ENCODE data around the gene KRT71. TPM values are rescaled to one million over a fixed set of nuclear protein-coding genes. Genes with fewer than 3 reads are reported as not detected.

The KRT71 gene
- 0.05 TPM in 1 of 5 replicates, not detected in the others for total RNA-seq (2022; extraction: Qiagen RNA extraction)

DNA sequence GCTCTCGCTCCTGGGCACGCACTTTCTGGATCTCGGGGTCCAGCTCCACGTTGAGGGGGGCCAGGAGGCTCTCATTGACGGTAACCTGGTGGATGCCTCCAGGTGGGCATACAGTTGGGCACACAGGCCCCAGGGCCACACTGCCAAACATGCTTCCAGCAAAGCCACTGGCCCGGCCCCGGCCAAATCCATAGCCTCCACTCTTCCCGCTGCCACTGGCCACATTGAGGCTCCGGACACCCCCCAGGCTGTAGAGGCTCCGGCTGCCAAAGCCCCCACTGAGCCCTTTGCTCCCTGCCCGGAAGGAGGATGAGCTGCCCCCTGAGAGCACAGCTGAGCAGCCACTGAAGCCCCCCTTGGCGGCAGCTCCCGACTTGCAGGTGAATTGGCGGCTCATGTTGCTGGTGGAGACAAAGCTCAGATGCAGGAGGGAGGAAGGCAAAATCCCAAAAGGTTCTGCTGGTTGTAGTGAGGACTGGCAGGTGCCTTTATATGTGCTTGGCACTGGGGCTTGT is at the start of gene KRT71:
KRT71 (minus strand) TSS at position 465 of the 515 bp plus-strand sequence; CDS start at position 397, 68 bp downstream.

DNA sequence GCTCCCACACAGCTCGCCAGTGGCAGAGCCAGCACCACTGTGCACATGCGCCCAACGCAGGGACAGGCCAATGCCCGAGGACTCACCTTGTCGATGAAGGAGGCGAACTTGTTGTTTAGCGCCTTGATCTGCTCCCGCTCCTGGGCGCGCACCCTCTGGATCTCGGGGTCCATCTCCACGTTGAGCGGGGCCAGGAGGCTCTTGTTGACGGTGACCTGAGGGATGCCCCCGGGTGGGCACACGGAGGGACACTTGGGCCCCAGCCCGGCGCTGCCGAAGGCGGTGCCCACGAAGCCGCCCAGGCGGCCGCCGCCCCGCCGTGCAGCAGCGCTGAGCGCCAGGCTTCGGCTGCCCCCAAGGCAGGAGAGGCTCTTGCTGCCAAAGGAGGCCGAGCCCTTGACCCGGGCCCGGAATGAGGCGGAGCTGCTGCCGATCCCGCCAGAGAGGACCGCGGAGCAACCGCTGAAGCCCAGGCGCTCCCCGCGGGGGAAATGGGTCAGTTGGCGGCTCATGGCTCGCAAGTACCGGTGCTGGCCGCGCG is 48.1 kb upstream of the KRT71 start, which contains the start of gene KRT72:
KRT72 (minus strand) TSS at position 523 of the 541 bp plus-strand sequence; CDS start at position 512, 11 bp downstream.

DNA sequence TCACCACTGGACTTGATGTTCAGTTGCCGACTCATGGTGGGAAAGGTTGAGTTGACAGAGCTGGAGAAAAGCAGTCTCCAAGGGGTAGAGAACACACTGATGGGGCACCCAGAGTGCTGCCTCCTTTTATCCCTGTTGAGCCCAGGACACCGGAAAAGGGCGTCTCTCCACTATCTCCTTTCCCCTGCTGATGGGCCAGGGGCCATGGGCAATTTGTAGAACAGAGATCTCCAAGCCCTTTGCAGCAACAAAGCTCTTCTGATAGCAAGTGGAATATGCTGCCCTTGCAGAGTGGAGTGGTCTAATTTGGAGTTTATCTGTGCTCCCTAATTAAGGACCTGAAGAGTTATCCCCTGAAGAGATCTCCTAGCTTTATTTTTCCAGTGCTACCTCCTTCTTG is 20.8 kb upstream of the KRT71 start, which contains the start of gene KRT74:
KRT74 (minus strand) TSS at position 101 of the 400 bp plus-strand sequence; CDS start at position 35, 66 bp downstream.

DNA sequence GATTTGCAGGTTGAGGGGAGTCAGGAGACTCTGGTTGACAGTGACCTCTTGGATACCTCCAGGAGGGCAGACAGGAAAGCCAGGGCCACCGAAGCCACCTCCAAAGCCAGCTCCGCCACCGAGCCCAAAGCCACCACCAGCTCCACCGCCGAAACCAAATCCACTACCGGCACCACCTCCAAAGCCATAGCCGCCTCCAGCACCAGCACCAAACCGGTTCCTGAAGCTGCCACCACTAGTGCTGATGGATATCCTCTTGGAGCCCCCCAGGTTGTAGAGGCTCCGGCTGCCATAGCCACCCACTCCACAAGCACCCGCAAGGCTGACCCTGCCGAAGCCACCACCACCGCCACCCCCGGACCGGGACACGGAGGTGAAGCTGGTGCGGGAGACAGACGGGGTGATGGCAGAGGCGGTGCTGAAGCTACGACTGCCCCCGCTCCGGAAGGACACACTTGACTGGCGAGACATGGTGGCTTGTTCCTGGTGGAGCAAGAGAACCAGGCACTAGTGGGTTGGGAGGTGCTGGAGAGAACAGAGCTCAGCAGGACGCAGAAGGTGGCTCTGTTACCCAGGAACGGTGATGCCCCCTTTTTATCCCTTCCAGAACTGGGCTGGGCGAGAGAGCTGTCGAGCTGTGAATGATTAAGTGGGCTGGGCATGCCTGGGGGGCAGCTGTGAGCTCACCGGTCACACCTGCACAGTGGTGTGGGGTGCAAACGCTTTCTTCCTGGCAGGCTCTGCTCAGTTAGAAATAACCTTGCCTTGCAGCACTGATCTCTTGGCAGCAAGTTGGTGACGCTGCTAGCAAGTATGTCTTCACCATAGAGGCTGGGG is 32.9 kb downstream of the KRT71 start, which contains the start of gene KRT5:
KRT5 (minus strand) TSS at position 569 of the 837 bp plus-strand sequence; CDS start at position 471, 98 bp downstream.

Other genes with a start within 250 kb of the KRT71 start
- gene KRT83, start 231.7 kb downstream of the KRT71 start, total RNA-seq (2022; extraction: Qiagen RNA extraction), result 2.1 to 7.9 TPM (median 6.3 TPM) in 5 replicates
- gene KRT85, start 185.7 kb downstream of the KRT71 start, total RNA-seq (2022; extraction: Qiagen RNA extraction), result 0.05 TPM in 1 of 5 replicates, not detected in the others
- gene KRT84, start 167.5 kb downstream of the KRT71 start, total RNA-seq (2022; extraction: Qiagen RNA extraction), result not detected in 5 replicates
- gene KRT82, start 146.8 kb downstream of the KRT71 start, total RNA-seq (2022; extraction: Qiagen RNA extraction), result not detected in 5 replicates
- gene KRT75, start 118.8 kb downstream of the KRT71 start, total RNA-seq (2022; extraction: Qiagen RNA extraction), result 0.07 to 0.18 TPM (median 0.09 TPM) in 5 replicates
- gene KRT6B, start 101.0 kb downstream of the KRT71 start, total RNA-seq (2022; extraction: Qiagen RNA extraction), result 0.05 to 0.09 TPM in 2 of 5 replicates, not detected in the others
- gene KRT6C, start 79.3 kb downstream of the KRT71 start, total RNA-seq (2022; extraction: Qiagen RNA extraction), result 0.06 TPM in 1 of 5 replicates, not detected in the others
- 10.3 to 13.4 TPM (median 11.2 TPM) in 5 replicates for gene KRT6A, start 59.9 kb downstream of the KRT71 start, total RNA-seq (2022; extraction: Qiagen RNA extraction)
- 0.39 to 0.69 TPM (median 0.53 TPM) in 5 replicates for gene KRT5, start 32.8 kb downstream of the KRT71 start, total RNA-seq (2022; extraction: Qiagen RNA extraction)
- gene KRT74, start 20.7 kb upstream of the KRT71 start, total RNA-seq (2022; extraction: Qiagen RNA extraction), result not detected in 5 replicates
- 0.07 TPM in 1 of 5 replicates, not detected in the others for gene KRT72, start 48.3 kb upstream of the KRT71 start, total RNA-seq (2022; extraction: Qiagen RNA extraction)
- gene KRT73, start 65.4 kb upstream of the KRT71 start, total RNA-seq (2022; extraction: Qiagen RNA extraction), result 0.06 TPM in 1 of 5 replicates, not detected in the others
- gene KRT2, start 99.1 kb upstream of the KRT71 start, total RNA-seq (2022; extraction: Qiagen RNA extraction), result not detected in 5 replicates
- not detected in 5 replicates for gene KRT1, start 127.3 kb upstream of the KRT71 start, total RNA-seq (2022; extraction: Qiagen RNA extraction)
- not detected in 5 replicates for gene KRT77, start 150.4 kb upstream of the KRT71 start, total RNA-seq (2022; extraction: Qiagen RNA extraction)
- not detected in 5 replicates for gene KRT76, start 224.2 kb upstream of the KRT71 start, total RNA-seq (2022; extraction: Qiagen RNA extraction)
- gene KRT3, start 243.0 kb upstream of the KRT71 start, total RNA-seq (2022; extraction: Qiagen RNA extraction), result 0.03 to 0.13 TPM in 2 of 5 replicates, not detected in the others